ENCODE measurements around the gene GRIN1. TPM values are rescaled to one million over a fixed set of nuclear protein-coding genes. Genes with fewer than 3 reads are reported as not detected.

Gene GRIN1
- total and polyA plus RNA-seq, 2 of the 8 experiments (the other 6 are each of a cell fraction or from before 2014, with no cell fraction given) = 0.48 to 2.1 TPM

DNA sequence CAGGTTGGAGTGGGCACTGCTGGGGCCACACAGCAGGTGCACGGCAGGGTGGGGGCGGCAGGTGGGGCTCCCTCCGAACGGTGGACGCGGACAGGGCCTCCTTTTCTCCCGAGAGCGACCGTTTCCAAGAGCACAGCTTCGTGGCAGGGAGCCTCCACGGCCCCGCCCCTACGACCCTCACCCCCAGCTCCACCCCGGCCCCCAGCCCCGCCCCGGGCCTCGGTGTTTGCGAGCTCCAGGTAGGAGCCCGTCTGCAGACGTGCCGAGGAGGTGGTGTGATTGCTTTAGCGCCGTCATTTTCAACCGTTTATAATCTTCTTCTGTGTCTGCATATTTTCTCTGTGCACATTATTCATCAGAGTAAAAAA lies 8.8 kb downstream of the GRIN1 start:
- peaks cover 0 to 11% (median 9%) of the 10 kb centered on the region in 4 experiments; a peak in 5 of 7 replicates for H3K27me3 ChIP-seq (replicated peaks in 1 of 4; ENCODE audit: control insufficient read depth in 3 of 4, extremely low read depth in 1 of 4, insufficient read depth in 3 of 4, low read length in 3 of 4)

More for the DNA sequence above, 8.8 kb downstream of the GRIN1 start:
- H3K23me2 ChIP-seq (ENCODE audit: low read depth, low read length) = no peaks in the 10 kb centered on the region
- no peak overlapping the region for H4K91ac ChIP-seq (replicated peaks; ENCODE audit: insufficient read length, low read length)
- TF ChIP-seq CHD1 (IDR thresholded peaks at IDR 0.05; ENCODE audit: low read depth, low read length) (no peak), FOSL1 (IDR thresholded peaks at IDR 0.05; ENCODE audit: insufficient read depth, low read depth, low read length) (no peak), RBBP5 (IDR thresholded peaks at IDR 0.05; ENCODE audit: borderline replicate concordance, low read depth, low read length) (no peak), CEBPB (IDR thresholded peaks at IDR 0.05; ENCODE audit: low read depth, low read length) (no peak), SUZ12 (IDR thresholded peaks at IDR 0.05; ENCODE audit: low read length) (no peak)
- H4K5ac ChIP-seq (ENCODE audit: insufficient read length, low read depth, low read length) = no peak overlapping the region
- H4K8ac ChIP-seq (ENCODE audit: extremely low read depth, insufficient read depth, low read length) = no peak overlapping the region
- H3K18ac ChIP-seq (ENCODE audit: extremely low read depth, low read length) = no peak overlapping the region
- H3K4me3 ChIP-seq (ENCODE audit: extremely low read depth in 1 of 4, insufficient read depth in 2 of 4, low read depth in 3 of 4, low read length in 4 of 4) = no peak overlapping the region
- ChIA-PET POLR2A (ENCODE audit: partially characterized antibody) (no interaction called here), CTCF (ENCODE audit: partially characterized antibody) (no interaction called here)
- H2BK5ac ChIP-seq (ENCODE audit: low read depth, low read length) = no peak overlapping the region
- WGBS, 2 experiments (ENCODE audit: extremely low coverage in 1 of 2, insufficient coverage in 1 of 2, insufficient read length in 1 of 2, insufficient replicate concordance in 2 of 2, low coverage in 1 of 2, low lambda C conversion rate in 2 of 2, missing lambda C conversion rate in 1 of 2) = 76% methylated on average over 7 of the region's 24 CpGs; no CpG with 5 or more reads in 1 of the 2 experiments
- H3K27ac ChIP-seq (ENCODE audit: low read depth, low read length) = no peak overlapping the region
- H2BK15ac ChIP-seq (ENCODE audit: low read length) = no peak overlapping the region
- H3K4me2 ChIP-seq (ENCODE audit: insufficient read depth in 1 of 2, low read depth in 2 of 2, low read length in 2 of 2) = no peak overlapping the region
- H3K56ac ChIP-seq (replicated peaks; ENCODE audit: insufficient read length, low read depth, low read length) = no peak overlapping the region
- no peak overlapping the region for H2AK5ac ChIP-seq (ENCODE audit: low read depth, low read length)
- no peak for DNase-seq (ENCODE audit: low read depth in 1 of 2, low spot score in 2 of 2)
- H2BK20ac ChIP-seq (ENCODE audit: low read length) = no peak overlapping the region
- H3K36me3 ChIP-seq (ENCODE audit: control insufficient read depth in 2 of 4, insufficient read depth in 4 of 4, low read length in 3 of 4) = no peaks in the 10 kb centered on the region; a peak in 1 of 8 replicates
- no peak for FAIRE-seq
- no peak overlapping the region for H3K9ac ChIP-seq (replicated peaks in 1 of 4; ENCODE audit: extremely low read depth in 1 of 4, low read depth in 3 of 4, low read length in 3 of 4)
- peaks cover 0 to 9% (median 0%) of the 10 kb centered on the region in 4 experiments; a peak in 1 of 7 replicates for H3K4me1 ChIP-seq (replicated peaks in 1 of 4; ENCODE audit: control insufficient read depth in 3 of 4, insufficient read depth in 4 of 4, low read length in 3 of 4)
- H3K4ac ChIP-seq (replicated peaks; ENCODE audit: insufficient read length, low read depth, low read length) = no peak overlapping the region
- peaks cover 0 to 1% of the 10 kb centered on the region in 2 experiments; a peak in 3 of 4 replicates for H3K9me3 ChIP-seq (ENCODE audit: insufficient read depth in 2 of 2, low read depth in 1 of 2, low read length in 1 of 2)
- no peaks in the 10 kb centered on the region for H3K79me2 ChIP-seq (ENCODE audit: control insufficient read depth in 1 of 2, insufficient read depth in 2 of 2, low read length in 2 of 2)
- no peak overlapping the region for H2AFZ ChIP-seq (ENCODE audit: low read length)
- H3K14ac ChIP-seq (ENCODE audit: insufficient read length) = no peak overlapping the region
- H2BK12ac ChIP-seq (ENCODE audit: low read depth, low read length) = no peak overlapping the region
- no peak overlapping the region for H3K23ac ChIP-seq (ENCODE audit: insufficient read length)
- no peak overlapping the region for H2BK120ac ChIP-seq (replicated peaks; ENCODE audit: low read depth, low read length)
- peaks cover 3 to 10% of the 10 kb centered on the region in 2 experiments for H4K20me1 ChIP-seq (replicated peaks in 1 of 2; ENCODE audit: control insufficient read depth in 1 of 2, insufficient read depth in 2 of 2, low read length in 2 of 2)
- no peaks in the 10 kb centered on the region for H3K79me1 ChIP-seq (ENCODE audit: low read depth, low read length)

Measured in H1 (cell line).